Measurements from ENCODE around the gene NOD1.

DNA sequence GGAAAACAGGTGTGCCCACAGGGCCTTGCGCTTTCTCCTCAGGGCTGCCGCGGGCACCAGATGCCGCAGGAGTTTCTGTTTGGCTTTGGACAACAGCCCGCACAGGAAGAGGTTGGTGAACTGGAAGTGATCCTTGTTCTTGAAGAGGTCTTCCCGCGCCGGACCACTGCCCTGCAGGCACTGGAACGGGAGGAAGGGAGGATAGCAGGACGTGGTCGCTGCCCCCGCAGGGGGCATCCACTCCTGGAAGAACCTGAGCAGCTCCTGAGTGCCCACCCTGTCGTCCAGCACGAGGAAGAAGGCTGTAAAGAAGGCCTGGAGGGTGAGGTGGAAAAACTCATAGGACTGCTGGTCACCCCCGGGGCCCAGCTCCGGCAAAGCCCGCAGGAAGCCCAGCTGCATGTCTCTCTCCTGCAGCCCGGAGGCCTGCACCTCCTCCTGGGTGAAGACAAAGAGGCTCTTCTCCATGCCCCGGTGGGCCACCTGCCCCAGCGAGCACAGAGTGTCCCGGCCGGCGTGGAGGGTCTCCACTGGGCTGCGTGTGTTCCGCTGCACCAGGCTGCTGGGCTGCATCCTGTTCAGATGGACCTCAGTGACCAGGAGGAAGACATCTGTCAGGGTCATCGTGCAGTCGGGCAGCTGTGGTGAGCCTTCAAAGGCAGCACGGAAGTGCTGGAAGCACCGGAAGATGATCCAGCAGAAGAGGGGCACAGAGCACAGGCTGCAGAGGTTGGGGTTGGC lies 26.9 kb downstream of the NOD1 start:
- TF ChIP-seq, protein P1, sequence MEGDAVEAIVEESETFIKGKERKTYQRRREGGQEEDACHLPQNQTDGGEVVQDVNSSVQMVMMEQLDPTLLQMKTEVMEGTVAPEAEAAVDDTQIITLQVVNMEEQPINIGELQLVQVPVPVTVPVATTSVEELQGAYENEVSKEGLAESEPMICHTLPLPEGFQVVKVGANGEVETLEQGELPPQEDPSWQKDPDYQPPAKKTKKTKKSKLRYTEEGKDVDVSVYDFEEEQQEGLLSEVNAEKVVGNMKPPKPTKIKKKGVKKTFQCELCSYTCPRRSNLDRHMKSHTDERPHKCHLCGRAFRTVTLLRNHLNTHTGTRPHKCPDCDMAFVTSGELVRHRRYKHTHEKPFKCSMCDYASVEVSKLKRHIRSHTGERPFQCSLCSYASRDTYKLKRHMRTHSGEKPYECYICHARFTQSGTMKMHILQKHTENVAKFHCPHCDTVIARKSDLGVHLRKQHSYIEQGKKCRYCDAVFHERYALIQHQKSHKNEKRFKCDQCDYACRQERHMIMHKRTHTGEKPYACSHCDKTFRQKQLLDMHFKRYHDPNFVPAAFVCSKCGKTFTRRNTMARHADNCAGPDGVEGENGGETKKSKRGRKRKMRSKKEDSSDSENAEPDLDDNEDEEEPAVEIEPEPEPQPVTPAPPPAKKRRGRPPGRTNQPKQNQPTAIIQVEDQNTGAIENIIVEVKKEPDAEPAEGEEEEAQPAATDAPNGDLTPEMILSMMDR (IDR thresholded peaks at IDR 0.05) = no peak
- no peak for TF ChIP-seq POLR2A (IDR thresholded peaks at IDR 0.05)

All from heart left ventricle (tissue), 13 donors.